ENCODE measurements around the gene BRK1.
"Not testable (repeated sequence)": the region's sequence is repeated elsewhere in the genome, so short reads cannot be mapped to it uniquely, and the experiment has no call there.

Gene BRK1

DNA sequence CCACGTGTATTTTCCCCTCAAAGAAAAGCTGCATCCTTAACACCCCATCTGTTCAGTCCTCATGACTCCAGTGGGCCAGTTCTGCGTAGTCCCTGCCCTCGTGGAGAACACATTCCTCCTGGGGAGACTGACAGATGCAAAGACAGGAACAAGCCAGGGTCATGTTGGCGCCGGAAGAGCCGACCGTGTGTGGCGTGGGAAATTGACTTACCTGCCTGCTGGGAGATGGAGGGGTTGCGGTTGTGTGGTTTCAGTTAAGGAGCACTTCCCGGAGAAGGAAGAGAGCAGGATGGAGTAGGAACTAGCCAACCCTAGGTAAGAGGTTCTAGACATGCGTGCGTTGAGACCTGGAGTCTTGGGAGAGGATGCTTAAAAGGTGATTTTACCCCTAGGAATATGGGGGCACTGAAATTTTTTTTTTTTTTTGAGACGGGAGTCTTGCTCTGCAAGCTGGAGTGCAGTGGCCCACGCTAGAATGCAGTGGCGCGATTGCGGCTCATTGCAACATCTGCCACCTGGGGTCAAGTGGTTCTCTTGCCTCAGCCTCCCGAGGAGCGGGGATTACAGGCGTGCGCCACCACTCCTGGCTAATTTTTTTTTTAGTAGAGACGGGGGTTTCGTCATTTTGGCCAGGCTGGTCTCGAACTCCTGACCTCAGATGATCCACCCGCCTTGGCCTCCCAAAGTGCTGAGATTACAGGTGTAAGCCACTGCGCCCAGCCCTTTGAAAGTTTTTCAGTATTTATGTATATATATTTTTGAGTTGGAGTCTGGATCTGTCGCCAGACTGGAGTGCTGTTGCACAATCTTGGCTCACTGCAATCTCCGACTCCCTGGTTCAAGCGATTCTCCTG is 27.5 kb downstream of the BRK1 start:
- no peak for DNase-seq (ENCODE audit: low read depth, low spot score)

DNA sequence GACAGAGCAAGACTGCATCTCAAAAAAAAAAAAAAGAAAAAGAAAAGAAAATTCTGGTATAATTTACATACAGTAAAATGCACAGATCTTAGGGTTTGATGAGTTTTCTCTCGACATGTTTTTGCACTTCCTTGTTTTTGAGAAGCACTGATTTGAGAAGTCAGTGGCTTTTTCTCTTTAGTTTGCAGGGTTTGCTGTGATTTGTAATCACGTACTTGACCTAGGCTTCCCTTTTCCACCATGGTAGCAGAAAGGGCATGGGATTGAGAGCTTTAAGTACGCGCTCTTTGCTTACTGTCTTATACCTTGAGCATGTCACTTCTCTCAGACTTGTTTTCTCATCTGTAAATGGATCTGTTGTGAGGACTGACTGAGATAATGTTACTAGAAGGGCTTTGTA is 30.2 kb downstream of the BRK1 start:
- no peak for DNase-seq (ENCODE audit: low read depth, low spot score)

DNA sequence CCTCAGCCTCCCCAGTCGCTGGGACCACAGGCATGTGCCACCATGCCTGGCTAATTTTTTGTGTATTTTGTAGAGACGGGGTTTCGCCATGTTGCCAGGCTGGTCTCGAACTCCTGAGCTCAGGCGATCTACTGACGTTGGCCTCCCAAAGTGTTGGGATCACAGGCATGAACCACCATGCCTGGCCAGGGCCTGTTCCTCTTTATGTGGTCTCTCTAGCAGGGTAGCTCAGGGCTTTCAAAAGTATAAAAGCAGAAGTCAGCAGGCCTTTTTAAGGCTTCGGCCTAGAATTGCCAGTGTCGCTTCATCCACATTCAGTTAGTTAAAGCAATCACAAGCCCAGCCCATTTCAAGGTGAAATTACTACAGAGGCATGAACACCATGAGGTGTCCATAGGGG is 33.8 kb downstream of the BRK1 start:
- DNase-seq (ENCODE audit: low read depth, low spot score): no peak

DNA sequence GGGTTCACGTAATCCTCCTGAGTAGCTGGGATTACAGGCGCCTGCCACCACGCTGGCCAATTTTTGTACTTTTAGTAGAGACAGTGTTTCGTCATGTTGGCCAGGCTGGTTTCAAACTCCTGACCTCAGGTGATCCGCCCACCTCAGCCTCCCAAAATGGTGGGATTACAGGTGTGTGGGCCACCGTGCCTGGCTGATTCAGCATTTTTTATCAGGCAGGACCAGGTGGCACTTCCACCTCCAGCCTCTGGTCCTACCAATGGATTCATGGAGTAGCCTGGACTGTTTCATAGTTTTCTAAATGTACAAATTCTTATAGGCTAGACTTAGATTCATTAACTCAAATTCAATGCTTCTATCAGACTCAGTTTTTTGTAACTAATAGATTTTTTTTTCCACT is 35.5 kb downstream of the BRK1 start:
- no peak for DNase-seq (ENCODE audit: low read depth, low spot score)

DNA sequence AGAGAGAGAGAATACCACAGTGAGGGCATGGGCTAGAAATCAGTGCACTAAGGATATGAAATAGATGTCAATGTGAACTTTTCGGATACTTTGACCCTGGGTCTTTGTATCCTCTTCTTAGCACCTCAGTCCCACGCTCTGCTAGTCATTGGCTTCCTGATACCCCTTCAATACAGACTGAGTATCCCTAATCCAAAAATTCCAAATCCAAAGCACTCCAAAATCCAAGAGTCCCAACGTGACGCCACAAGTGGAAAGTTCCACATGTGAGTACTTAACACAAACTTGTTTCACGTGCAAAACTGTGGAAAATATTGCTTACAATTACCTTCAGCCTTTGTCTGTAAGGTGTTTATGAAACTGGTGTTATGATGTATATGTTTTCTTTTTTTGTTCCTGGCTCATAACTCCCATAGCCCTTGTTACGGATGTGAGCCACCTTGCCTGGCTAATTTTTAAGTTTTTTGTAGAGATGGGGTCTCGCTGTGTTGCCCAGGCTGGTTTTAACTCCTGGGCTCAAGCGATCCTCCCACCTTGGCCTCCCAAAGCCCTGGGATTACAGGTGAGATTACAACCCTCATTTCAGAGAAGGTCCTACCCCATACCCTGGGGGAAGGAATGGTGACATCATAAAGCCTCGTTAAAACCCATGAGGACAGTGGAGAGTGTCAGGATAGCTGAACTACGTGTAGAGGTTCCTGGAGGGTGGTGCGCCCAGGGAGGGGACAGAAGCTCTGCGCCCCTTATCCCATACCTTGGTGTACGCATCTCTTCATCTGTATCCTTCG is 39.1 kb downstream of the BRK1 start:
- no peak for DNase-seq (ENCODE audit: low read depth, low spot score)

DNA sequence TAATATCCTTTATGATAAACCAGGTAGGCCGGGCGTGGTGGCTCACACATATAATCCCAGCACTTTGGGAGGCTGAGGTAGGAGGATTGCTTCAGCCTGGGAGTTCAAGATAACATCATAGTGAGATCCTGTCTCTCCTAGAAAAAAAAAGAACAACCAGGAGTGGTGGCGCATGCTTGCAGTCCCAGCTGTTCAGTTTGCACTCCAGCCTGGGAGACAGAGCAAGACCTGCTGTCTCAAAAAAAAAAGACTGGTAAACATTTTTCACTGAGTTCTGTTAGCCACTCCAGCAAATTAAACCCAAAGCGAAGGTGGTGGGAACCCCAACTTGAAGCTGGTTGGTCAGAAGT is 39.6 kb downstream of the BRK1 start:
- no peak for DNase-seq (ENCODE audit: low read depth, low spot score)

DNA sequence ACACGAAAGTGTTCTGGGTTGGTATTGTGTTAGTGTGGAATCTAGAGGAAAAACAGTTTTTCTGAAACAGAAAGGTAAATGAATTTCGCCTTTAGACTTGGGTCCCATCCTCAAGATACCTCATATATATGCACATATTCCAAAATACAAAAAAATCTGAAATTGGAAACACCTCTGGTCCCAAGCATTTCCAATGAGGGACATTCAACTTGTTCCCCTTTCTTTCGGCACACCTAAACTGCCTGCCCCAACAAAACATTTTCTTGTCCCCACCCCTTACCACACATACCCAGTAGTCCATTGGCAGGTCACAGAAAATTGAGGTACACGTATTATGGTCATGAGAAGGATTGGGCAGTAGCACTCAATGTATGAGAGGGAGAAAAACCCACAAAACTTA is 40.2 kb downstream of the BRK1 start:
- no peak for DNase-seq (ENCODE audit: low read depth, low spot score)

DNA sequence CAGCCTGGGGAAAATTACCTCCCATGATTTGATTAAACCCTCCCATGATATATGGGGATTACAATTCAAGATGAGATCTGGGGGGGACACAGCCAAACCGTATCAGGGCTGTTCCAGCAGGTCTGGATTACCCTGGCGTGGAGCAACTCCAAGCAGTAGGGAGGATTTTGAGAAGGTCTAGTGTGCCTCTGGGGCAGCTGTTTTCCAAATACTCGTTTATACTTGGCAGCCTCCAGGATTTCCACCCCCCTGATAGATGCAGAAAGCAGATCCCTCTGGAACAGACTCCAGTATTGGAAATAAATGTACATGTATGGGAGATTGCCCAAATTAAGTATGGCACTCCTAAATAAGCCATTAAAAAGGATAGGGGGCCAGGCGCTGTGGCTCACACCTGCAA is 41.6 kb downstream of the BRK1 start:
- DNase-seq (ENCODE audit: low read depth, low spot score): no peak

DNA sequence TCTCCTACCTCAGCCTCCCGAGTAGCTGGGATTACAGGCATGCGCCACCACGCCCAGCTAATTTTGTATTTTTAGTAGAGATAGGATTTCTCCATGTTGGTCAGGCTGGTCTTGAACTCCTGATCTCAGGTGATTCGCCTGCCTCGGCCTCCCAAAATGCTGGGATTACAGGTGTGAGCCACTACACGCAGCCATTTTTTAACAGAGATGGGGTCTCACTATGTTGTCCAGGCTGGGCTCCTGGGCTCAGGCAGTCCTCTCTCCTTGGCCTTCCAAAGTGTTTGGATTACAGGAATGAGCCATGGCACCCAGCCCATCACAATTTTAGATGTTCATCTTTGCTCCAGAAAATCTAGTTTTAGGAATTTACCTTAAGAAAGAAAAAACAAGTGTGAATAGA is 43.1 kb downstream of the BRK1 start:
- DNase-seq (ENCODE audit: low read depth, low spot score): not testable (repeated sequence)

DNA sequence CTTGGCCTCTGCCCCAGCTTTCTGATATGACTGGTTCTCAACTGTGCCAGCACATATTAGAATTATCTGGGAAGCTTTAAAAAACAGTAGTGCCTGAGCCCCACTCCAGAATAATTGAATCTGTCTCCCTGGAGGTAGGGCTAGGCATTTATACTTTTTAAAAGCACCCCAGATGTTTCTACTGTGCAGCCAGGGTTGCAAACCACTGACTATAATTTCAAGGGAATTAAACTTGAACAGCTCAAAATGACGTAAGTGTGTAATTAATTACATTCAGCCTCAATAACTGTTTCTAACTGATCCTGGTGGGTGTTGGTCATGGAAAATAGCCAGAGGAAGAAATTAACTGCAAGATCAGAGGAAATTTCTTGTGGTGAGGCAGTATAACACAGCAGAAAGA is 44.9 kb downstream of the BRK1 start:
- DNase-seq (ENCODE audit: low read depth, low spot score): no peak

DNA sequence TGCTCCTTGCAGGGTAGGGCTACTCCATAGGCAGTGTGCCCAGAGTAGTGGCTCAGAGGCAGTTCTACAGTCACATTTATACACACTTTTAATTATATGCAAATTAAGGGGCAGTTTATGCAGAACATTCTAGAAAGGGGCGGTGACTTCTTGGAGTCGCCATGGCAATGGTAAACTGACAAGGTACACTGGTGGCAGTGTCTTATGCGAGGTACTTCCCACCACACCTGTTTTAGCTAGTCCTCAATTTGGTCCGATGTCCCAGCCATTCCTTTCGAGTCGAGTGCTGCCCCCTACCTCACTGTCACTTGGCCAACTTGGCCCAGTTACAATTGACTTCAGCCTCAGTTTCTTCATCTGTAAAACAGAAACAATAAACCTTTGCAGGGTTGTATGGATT is 45.5 kb downstream of the BRK1 start:
- no peak for DNase-seq (ENCODE audit: low read depth, low spot score)

DNA sequence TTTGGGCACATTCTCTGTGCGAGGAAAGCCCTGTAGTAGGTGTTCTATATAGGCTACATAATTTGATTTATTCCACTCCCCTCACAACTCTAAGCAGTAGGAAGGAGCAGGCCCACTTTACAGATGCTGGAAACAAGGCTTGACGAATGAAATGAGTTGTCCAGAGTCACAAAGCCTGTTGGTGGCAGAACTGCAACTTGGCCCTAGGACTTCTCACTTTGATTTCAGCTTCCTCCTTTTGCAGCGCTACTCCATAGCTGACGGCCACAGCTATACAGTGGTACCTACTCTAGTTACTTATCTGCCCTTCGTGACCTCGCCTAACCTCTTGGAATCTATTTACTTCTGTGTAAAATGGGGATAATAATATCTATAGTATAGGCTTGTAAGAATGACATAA is 46.7 kb downstream of the BRK1 start:
- DNase-seq (ENCODE audit: low read depth, low spot score): no peak

DNA sequence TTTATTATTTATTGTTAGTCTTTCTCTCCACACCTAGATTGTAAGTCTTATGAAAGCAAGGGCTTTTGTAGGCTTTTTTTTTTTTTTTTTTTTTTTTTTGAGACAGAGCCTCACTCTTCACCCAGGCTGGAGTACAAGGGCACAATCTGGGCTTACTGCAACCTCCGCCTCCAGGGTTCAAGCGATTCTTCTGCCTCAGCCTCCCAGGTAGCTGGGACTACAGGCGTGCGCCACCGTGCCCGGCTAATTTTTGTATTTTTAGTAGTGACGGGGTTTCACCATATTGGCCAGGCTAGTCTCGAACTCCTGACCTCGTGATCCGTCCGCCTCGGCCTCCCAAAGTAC is 48.7 kb downstream of the BRK1 start:
- not testable (repeated sequence) for DNase-seq (ENCODE audit: low read depth, low spot score)

DNA sequence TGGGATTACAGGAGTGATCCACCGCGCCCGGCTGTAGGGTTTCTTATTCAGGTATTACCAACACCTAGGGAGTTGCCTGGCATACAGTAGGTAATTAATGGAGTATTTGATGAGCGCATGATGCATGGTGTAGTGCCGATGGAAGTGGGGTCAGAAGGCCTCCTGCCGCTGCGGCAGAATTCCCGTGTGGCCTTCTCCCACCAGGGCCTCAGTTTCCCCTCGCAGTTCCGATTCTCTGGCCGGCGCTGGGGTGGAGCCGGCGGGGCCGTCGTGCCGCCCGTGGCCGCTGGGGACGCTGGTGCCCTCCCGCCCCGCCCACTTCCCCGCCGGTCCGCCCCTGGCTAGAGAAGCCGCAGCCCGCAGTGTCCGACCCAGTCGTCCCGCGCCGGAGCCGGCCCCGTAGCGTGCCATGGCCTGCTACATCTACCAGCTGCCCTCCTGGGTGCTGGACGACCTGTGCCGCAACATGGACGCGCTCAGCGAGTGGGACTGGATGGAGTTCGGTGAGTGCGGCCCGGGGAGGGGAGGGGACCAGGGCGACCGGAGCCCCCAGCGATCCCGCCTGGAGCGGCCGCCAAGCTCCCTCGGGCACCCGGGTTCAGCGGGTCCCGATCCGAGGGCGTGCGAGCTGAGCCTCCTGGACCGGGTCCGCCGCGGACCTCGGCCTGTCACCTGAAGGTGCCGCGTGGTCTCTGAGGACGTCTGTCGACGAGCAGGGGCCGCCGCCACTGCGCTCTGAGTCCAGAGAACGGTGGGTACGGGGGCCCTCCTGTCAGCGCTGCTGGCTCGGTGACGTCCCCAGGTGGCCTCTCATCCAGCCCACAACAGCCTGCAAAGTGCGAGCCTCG is 49.3 kb downstream of the BRK1 start, which contains the start of gene IRAK2:
TSS of gene IRAK2 (plus strand) at position 374 of the 848 bp plus-strand sequence. CDS start at position 410, 36 bp downstream.
- no peak for DNase-seq (ENCODE audit: low read depth, low spot score)

DNA sequence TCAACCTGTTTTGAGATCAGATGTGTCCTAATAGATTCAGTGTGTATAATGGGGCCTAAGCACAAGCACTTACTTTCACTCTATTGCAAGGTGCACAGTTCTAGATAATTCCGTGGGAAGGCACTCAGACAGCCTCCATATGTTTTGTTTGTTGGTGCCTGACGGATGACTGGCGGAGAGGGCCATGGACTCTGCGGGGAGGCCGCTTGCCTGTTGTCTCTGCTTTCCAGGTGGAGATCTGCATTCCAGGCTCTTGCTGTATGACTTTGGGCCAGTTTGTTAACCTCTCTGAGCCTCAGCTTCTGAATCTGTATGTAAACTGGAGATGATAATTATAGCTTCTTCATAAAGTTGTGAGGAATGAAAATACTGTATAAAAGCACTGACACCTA is 50.7 kb downstream of the BRK1 start:
- DNase-seq (ENCODE audit: low read depth, low spot score): no peak

DNA sequence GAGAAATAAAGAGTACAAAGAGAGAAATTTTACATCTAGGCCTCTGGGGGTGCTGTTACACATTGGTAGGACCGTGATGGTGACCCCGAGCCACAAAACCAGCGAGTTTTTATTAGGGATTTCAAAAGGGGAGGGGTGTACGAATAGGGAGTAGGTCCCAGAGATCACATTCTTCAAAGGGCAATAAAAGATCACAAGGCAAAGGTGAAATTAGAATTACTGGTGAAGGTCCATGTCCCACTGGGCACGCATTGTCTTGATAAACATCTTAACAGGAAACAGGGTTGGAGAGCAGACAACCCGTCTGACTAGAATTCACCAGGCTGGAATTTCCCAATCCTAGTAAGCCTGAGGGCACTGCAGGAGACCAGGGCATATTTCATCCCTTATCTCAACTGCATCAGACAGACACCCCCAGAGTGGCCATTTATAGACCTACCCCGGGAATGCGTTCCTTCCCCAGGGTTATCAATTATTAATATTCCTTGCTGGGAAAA is 53.6 kb downstream of the BRK1 start:
- DNase-seq (ENCODE audit: low read depth, low spot score): no peak

DNA sequence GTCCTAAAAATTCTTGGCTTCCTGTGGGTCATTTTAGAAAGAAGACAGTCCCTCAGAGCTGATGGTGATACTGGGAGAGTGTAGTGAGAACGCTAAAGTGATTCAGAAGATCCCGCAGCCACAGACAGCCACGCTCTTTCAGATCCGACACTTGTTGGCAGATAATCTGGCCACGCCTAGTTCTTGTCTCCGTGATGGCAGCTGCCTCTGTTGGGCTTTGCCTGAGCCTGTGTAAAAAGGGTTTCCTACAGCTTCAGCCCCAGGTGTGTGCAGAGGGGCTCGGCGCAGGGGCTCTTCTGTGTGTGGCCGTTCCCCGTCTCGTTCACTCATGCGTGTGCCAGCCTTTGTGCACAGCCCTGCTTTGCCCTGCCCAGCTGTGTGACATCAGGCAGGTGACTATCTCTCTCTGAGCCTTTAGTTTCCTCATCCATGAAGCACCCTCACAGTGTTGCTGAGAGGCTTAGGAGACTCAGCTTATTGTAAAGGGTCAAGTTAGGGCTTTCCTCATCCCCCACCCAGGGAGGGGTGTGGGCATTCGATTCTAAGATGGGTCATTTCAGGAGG is 55.5 kb downstream of the BRK1 start:
- no peak for DNase-seq (ENCODE audit: low read depth, low spot score)

DNA sequence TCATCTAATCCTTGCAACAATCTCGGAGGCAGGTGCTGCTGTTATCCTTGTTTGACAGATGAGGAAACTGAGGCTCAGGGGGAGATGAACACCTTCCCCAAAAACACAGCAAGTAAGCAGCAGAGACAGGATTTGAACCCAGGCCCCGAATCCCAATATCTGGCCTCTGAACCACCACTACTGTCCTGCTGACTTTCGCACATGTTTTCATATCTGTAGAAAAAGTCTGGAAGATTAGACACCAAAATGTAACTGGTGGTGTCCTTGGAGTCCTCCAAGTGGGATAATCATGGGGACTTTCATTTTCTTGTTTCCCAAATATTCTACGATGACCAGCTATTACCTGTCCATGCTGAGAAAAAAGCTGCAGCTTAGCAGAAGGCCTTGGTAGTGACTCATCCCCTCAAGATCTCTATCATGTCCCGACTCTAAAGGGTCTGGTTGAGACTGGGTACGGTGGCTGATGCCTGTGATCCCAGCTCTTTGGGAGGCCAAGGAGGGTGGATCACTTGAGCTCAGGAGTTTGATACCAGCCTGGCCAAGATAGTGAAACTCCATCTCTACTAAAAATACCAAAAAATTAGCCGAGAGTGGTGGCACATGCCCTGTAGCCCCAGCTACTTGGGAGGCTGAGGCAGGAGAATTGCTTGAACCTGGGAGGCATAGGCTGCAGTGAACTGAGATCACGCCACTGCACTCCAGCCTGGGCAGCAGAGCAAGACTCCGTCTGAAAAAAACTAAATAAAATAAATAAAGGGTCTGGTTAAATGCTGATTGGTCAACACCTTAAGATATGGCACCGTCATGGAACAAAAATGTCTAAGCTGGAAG is 57.8 kb downstream of the BRK1 start:
- DNase-seq (ENCODE audit: low read depth, low spot score): no peak

DNA sequence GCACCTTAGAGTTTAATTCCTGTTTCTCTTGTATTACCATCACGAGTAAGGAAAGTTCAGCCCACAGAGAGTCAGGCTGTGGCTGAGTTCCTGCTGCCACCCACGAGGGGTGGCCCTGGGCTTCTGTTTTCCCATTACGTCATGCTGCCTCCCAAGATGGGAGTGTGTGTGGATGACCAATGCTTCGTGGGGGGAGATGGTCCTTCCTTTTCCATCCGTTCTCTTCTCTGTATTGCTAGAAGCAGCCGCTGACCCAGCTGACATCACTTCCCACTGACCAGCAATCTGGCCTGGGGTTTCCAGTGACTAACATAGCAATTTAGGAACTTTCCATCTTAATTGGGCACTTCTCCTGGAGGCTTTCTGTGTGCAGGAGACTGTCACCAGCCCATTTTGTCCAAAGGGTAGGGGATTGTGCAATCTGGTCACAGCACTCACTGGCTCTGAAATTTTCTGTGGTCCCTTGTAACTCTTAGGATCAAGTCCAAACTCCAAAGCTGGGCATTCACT is 58.5 kb downstream of the BRK1 start:
- peak; percentile 70 for DNase-seq (ENCODE audit: low read depth, low spot score)

DNA sequence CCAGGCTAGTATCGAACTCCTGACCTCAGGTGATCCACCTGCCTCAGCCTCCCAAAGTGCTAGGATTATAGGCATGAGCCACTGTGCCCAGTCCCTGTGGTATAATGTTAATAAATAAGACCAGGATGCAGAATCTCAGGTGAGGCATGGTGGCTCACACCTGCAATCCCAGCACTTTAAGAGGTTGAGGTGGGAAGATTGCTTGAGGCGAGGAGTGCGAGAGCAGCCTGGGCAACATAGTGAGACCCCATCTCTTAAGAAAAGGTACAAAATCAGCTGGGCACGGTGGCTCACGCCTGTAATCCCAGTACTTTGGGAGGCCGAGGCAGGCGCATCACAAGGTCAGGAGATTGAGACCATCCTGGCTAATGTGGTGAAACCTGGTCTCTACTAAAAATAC is 59.9 kb downstream of the BRK1 start:
- DNase-seq (ENCODE audit: low read depth, low spot score): not testable (repeated sequence)

DNA sequence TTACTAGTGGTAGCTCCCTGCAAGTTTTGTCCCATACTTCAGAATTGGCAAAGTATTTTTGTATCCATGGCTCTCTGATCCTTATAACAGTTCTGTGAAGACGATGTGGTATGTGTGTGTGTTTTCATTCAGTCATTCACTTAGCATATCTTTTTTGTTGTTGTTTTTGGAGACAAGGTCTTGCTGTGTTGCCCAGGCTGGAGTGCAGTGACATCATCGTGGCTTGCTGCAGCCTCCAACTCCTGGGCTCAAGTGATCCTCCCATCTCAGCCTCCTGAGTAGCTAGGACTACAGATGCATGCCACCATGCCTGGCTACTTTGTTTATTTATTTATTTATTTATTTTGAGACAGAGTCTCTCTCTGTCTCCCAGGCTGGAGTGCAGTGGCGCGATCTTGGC is 60.7 kb downstream of the BRK1 start:
- DNase-seq (ENCODE audit: low read depth, low spot score): not testable (repeated sequence)

Data from brain pericyte (primary cell).